IPS-NIHi7 (cell line): ENCODE measurements around the gene ATG7.
"Not testable (repeated sequence)": the region's sequence is repeated elsewhere in the genome, so short reads cannot be mapped to it uniquely, and the experiment has no call there.

Experiments used
- DNase-seq: peaks from one replicate; pipeline ENCODE4 v3.0.0; 2012; ENCODE audit warnings: mixed read lengths; ENCODE audit errors: extremely low spot score

Gene ATG7

DNA sequence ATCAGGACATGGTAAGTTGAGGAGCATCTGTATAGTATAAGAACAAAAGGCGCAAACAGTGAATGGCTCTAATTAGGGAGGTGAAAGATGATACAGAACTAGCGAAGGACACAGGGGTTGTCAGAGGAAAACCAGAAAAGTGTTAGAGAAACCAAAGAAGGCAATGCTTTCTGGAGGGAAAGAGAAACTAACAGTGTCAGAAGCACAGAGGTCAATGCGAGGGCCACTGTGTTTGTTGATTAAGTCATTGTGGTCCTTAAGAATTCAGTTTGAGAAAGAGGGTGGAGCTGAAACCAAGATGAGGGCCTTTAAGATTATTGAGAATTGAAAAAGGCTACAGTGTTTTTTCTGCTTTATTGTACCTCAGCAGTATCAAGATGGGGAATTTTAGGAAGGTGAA is 28.8 kb downstream of the ATG7 start:
- no peak for DNase-seq

DNA sequence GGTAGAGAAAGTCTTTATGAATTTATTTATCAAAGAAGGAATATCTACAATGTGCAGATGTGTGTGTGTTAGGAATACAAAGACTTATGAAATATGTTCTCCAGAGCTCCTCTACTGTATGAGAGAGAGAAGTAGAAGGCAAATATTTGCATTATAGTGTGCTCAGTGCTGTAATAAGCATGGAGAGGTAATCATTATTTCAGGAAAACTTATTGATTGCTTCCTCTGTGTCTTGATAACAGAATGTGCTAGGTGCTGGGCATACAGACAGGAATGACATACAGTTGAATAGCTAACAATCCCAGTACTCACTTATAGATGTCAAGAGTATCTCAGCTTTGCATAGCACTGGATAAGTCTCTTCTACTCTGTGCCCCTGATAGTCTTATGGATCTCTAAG is 30.2 kb downstream of the ATG7 start:
- no peak for DNase-seq

DNA sequence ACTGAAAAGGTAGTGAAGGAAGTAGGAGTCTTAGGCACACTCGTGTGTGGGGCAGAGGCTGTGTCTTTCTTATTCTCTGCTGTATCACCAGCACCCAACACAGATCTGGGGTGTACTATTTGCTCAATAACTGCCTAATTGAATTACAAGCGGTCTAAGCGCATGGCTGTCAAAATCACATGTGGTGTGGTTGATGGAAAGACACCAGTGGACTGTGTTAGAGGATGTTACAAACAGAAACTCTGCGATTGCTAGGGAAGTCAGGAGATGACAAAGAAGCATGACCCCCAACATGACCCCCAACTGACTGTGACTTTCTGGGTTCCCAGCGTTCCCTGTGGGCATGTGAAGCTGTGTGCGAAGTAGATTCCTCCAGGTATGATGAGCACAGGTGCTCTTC is 32.0 kb downstream of the ATG7 start:
- DNase-seq: no peak

DNA sequence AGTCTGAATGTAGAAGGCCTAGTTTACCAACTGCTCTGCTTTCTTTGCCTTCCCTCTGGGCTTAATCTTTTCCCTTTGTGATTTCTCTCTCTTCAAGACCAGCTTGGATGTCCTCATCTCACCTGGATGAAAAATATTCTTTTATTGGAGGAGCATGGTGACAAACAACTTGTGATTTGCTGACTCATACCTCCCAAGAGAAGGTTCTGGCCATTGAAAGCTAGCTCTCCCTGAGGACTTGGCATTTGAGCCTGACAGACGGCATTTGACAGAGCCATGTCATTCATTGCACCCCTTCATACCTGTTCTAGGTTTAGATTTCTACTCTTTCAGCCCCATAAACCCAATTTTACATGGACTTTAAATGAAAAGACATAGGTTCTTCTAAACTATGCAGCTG is 33.3 kb downstream of the ATG7 start:
- no peak for DNase-seq

GRCh38 chr3:11306817-11307589 is 34.8 kb downstream of the ATG7 start:
- no peak for DNase-seq

GRCh38 chr3:11307830-11308432 is 35.7 kb downstream of the ATG7 start:
- DNase-seq: no peak

DNA sequence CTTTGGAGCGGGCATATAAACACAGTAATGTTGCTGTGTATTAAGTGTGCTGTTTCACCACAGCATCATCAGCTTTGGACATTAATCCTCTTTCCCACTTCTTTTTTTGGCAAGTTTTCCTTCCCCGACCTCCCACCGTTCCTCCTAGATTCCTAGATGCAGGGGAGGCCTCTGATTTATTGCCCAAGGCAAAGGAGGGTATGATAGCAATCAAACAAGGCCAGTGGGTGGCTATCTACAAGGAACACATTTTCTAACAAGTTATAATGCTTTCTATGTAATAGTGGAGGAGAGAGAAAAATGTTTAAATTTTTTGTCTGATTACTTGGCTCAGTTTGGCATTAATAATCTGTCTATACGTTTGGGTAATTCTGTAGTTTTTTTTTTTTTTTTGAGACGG is 38.1 kb downstream of the ATG7 start:
- no peak for DNase-seq

DNA sequence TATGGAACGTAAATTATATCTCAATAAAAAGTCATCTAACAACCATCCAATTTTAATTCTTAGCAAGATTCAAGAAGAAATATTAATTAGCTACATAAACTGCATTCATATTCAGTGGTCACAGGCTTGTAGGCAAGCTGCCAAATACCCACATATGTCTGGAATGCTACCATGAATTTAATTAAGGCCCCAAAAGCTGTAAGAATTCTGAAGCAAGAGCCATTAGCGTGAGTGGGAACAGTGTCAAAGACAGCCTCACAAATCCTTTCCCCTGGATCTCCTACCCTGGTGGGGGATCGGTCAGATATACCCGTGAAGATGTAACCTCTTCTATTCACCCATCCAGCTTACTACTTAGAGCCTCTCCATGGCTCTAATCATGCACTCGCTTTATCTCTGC is 40.0 kb downstream of the ATG7 start:
- DNase-seq: no peak

- no peak for DNase-seq
Observed at GRCh38 chr3:11317300-11317699, 45.1 kb downstream of the ATG7 start.

DNA sequence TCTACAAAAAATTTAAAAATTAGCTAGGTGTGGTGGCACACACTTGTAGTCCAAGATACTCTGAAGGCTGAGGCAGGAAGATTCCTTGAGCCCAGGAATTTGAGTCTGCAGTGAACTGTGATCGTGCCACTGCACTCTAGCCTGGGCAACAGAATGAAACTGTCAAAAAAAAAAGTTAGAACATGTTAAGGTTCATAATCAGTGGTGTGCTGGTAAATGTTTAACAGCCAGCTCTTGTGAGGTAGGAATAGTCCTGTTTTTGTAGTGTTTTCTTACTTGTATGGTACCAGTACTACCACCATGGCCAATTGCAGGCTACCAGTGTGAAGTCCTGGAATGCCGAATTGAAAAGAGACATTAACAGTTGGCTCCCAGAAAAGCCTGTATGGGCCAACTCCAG is 50.7 kb downstream of the ATG7 start:
- DNase-seq: no peak

DNA sequence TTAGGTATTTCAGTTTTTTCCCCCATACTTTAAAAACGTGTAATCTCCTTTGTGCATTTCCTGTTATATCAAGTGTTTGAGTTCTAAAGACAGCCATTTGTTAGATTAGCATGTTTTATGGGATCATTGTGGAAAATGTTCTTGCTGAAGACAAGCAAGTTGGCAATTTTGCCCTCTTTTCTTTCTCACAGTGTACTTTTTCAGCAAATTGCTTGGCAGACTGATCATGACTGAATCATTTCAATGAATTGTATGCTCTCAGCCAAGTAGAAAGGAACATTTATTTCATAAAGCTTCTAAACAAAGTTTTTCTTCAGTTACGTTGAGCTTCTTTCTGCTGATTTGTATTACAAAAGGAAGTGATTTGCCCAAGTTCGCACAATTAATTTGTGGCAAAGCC is 51.6 kb downstream of the ATG7 start:
- DNase-seq: no peak

- no peak for DNase-seq
Observed at GRCh38 chr3:11327619-11328018, 55.4 kb downstream of the ATG7 start.

DNA sequence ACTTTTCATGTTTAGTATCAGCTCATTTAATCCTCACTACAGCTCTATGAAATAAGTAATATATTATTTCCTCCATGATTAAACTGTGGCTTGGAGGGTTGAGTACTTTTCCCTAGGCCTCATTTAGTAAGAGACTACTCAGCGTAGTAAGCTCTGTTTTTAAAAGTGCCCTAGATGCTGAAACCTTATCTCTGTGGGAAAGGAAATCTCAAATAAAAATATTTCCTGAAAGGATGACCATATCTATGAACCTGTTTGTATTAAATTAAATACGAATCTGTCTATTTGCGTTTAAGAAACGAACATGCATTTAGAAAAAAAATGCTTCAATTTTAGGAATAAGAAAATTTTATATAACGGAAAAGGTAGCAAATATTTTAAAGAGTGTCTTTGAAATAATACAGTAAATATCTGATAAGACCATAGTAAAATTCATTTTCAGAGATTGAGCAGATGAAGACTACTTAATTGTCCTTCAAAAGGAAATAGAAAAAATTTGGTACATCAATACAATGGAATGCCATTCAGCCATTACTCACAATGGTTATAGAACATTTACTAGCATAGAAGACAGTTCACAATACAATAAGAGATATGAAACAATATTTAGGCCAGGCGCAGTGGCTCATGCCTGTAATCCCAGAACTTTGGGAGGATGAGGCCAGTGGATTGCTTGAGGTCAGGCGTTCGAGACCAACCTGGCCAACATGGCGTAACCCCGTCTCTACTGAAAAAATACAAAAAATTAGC is 56.2 kb downstream of the ATG7 start:
- DNase-seq: no peak

GRCh38 chr3:11329777-11330176 is 57.6 kb downstream of the ATG7 start:
- DNase-seq: no peak

GRCh38 chr3:11331101-11331500 is 58.9 kb downstream of the ATG7 start:
- DNase-seq: no peak

DNA sequence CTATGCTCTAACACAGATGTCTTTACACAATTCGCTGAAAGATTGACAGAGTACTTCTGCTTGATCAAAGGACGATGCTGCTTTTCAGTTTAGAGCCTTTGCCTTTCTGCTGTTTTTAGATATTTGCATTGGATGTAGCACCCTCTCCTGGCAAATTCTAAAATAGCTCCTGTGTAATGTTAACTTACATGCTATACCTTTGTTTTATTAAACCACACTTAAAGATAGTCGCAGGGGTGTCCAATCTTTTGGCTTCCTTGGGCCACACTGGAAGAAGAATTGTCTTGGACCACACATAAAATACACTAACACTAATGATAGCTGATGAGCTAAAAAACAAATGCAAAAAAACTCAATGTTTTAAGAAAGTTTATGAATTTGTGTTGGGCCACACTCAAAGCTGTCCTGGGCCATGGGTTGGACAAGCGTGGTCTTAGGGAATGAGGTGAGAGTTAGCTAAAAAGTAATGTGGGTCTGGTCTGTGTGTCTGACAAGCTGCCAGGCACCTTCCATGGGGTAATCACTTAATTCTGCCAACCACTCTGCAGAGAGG is 62.9 kb downstream of the ATG7 start:
- peak; percentile 51 for DNase-seq

DNA sequence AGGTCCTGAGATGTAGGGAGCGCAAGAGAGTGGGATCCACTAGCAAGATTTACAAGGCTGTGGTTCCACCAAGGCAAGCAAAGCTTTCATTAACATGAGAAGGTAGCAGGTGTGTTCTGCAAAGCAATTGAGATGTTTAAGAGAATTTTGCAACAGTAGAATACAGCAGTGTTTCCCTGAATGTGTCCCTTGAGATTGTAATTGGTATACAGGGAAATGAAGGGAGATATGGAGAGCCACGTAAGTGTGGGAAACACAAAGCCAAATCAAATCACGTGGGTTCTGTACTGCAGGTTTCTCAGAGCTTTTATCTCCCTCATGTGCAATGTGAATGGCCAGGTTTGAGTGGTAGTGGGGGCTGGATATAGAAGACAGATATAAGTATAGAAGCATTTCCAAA is 67.3 kb downstream of the ATG7 start:
- no peak for DNase-seq

GRCh38 chr3:11346416-11346815 is 74.2 kb downstream of the ATG7 start:
- no peak for DNase-seq

DNA sequence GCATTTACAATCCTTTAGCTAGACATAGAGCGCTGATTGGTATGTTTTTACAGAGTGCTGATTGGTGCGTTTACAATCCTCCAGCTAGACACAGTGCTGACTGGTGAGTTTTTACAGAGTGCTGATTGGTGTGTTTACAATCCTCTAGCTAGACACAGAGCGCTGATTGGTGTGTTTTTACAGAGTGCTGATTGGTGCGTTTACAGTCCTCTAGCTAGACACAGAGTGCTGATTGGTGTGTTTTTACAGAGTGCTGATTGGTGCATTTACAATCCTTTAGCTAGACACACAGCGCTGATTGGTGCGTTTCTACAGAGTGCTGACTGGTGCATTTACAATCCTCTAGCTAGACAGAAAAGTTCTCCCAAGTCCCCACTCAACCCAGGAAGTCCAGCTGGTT is 76.7 kb downstream of the ATG7 start:
- not testable (repeated sequence) for DNase-seq

- no peak for DNase-seq
Observed at GRCh38 chr3:11349446-11349845, 77.2 kb downstream of the ATG7 start.

DNA sequence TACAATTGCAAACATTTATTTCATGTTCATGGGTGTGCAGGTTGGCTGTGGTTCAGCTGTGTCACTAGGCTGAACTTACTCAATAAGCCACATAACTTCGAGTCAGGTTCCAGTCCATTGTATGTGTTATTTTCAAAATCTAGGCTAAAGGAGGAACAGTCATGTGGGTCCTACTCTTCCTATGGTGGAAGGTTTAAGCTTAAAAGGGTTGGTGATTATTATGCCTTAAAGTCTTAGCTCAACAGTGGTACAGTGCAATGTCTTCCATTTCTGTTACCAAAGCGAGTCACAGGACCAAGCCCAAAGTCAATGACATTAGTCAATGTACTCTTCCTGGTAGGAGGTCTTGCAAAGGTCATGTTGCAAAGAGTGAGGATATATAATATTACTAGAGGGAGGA is 78.2 kb downstream of the ATG7 start:
- no peak for DNase-seq

DNA sequence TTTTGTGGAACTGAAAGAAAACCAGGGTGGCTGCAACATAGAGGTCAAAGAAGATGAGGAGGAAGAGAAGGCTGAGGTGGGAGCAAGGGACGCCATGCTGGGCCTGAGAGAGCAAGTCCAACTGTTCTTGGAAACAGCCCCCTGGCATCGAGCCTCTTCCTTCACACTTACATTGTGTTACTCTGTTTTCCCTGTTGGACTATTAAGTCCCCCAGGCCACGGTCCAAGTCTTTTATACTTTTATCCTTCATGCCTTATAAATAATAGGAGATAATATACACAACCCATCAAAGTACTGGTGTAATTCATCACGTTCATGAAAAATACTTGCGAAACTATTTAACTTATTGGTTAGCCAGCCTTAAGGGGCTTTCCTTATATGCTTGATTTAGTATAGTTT is 79.3 kb downstream of the ATG7 start:
- no peak for DNase-seq

- no peak for DNase-seq
Observed at GRCh38 chr3:11356269-11356668, 84.1 kb downstream of the ATG7 start.
